ENCODE measurements around the gene AMZ1. TPM values are rescaled to one million over a fixed set of nuclear protein-coding genes. Genes with fewer than 3 reads are reported as not detected.
"Not testable (repeated sequence)": the region's sequence is repeated elsewhere in the genome, so short reads cannot be mapped to it uniquely, and the experiment has no call there.

The AMZ1 gene
- total and polyA plus RNA-seq, 10 donors: 0.20 to 3.4 (median 1.6) TPM

GRCh38 chr7:2721842-2722241 lies 33.8 kb downstream of the AMZ1 start:
- DNase-seq: peak; percentile 82
- no peak for TF ChIP-seq CTCF (IDR thresholded peaks at IDR 0.05 in 8 of 11, conservative IDR thresholded peaks at IDR 0.05 in 3 of 11)
- TF ChIP-seq POLR2AphosphoS5 (IDR thresholded peaks at IDR 0.05): peak; percentile 61 to 80 (median 75)
- no peaks in the 10 kb centered on the region for H3K9me3 ChIP-seq
- no peaks in the 10 kb centered on the region for H3K27me3 ChIP-seq (replicated peaks in 1 of 7)
- WGBS, 5 donors: 76 to 92% (median 81%) methylated on average over 19 of the region's 19 CpGs
- peaks cover 21 to 55% (median 44%) of the 10 kb centered on the region in 6 donors for H3K4me1 ChIP-seq
- intact Hi-C loops (cut with DNase I; ENCODE audit: low total_unique reads): no loop called here
- H3K36me3 ChIP-seq: peaks cover 0 to 71% (median 3%) of the 10 kb centered on the region in 6 donors
- H3K4me3 ChIP-seq: no peak overlapping the region
- peak overlapping the region in 3 of 8 donors; percentile 44 to 48 (median 44) for H3K27ac ChIP-seq

- TF ChIP-seq POLR2A (IDR thresholded peaks at IDR 0.05) (no peak), CTCF (IDR thresholded peaks at IDR 0.05 in 8 of 11, conservative IDR thresholded peaks at IDR 0.05 in 3 of 11) (no peak), POLR2AphosphoS5 (IDR thresholded peaks at IDR 0.05) (no peak)
- H3K9me3 ChIP-seq: no peaks in the 10 kb centered on the region
- no peaks in the 10 kb centered on the region for H3K27me3 ChIP-seq (replicated peaks in 1 of 7)
- whole genome bisulfite sequencing, 5 donors: 84 to 96% (median 93%) methylated on average over 4 of the region's 4 CpGs
- H3K27ac ChIP-seq: peak overlapping the region in 2 of 8 donors; percentile 44
- peak; percentile 35 for DNase-seq
- intact Hi-C loops (cut with DNase I; ENCODE audit: low total_unique reads): no loop called here
- H3K4me3 ChIP-seq: no peak overlapping the region
- peaks cover 13 to 49% (median 37%) of the 10 kb centered on the region in 6 donors for H3K4me1 ChIP-seq
- H3K36me3 ChIP-seq: peaks cover 0 to 75% (median 4%) of the 10 kb centered on the region in 6 donors
Observed at GRCh38 chr7:2722591-2722990, 34.6 kb downstream of the AMZ1 start.

GRCh38 chr7:2723138-2723850 lies 35.3 kb downstream of the AMZ1 start:
- Histone ChIP-seq H3K36me3 (peaks cover 0 to 70% (median 4%) of the 10 kb centered on the region in 6 donors), H3K4me3 (no peak overlapping the region), H3K27ac (no peak overlapping the region), H3K4me1 (peaks cover 10 to 49% (median 32%) of the 10 kb centered on the region in 6 donors), H3K9me3 (no peaks in the 10 kb centered on the region), H3K27me3 (replicated peaks in 1 of 7) (no peaks in the 10 kb centered on the region)
- WGBS, 5 donors: 67 to 86% (median 78%) methylated on average over 21 to 23 of the region's 23 CpGs
- DNase-seq: peak; percentile 63
- TF ChIP-seq CTCF (IDR thresholded peaks at IDR 0.05 in 8 of 11, conservative IDR thresholded peaks at IDR 0.05 in 3 of 11): no peak
- peak in 1 of 3 donors; percentile 34 for TF ChIP-seq POLR2AphosphoS5 (IDR thresholded peaks at IDR 0.05)
- intact Hi-C loops (cut with DNase I; ENCODE audit: low total_unique reads): no loop called here

GRCh38 chr7:2724036-2724435 lies 36.0 kb downstream of the AMZ1 start:
- Histone ChIP-seq H3K4me1 (peaks cover 7 to 49% (median 29%) of the 10 kb centered on the region in 6 donors), H3K36me3 (peaks cover 0 to 69% (median 4%) of the 10 kb centered on the region in 6 donors)
- H3K27ac ChIP-seq; H3K9me3 ChIP-seq; H3K27me3 ChIP-seq (replicated peaks in 1 of 7); H3K4me3 ChIP-seq; intact Hi-C loops (cut with DNase I; ENCODE audit: low total_unique reads): not testable (repeated sequence)
- WGBS, 5 donors: 94 to 96% (median 95%) methylated on average over 11 to 15 of the region's 15 CpGs
- DNase-seq: peak; percentile 63

Data from spleen (tissue), 11 donors.